ENCODE data around the gene RPLP2.

The RPLP2 gene

DNA sequence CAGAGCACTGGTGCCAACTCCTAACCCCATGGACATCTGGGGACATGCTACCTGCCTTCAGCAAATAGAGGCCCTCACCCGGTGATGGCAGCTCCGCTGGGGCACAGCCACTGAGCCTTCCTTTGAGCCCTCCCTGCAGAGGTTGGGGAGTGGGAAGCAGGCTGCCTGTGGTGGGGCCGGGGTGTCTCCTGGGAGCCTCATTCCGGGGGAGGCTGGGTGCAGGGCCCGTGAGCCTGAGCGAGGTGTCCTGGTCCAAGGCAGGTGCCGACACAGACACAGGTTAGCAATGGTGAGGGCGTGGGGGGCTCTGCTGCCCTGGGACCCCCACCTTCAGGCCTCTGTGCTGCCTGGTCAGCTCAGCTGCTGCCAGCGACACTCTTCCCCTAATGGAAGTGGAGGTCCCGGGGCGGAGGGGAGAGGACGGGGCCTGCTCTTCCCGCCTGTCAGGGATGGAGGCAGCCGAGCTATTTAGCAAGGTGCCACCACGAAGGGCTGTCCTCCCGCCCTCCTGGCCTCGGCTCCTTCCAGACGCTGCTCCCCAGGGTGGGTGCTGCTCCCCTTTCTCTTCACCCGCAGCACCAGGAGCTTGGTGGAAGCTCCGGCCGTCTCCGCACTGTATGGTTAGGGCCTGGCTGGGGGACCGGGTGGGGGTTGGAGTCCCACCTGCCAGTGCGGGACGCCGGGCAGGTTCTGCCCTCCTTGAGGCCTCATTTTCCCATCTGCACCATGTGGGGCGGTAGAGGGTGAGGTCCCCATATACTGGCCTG, 44.1 kb downstream of the RPLP2 start:
- DNase-seq: no peak

DNA sequence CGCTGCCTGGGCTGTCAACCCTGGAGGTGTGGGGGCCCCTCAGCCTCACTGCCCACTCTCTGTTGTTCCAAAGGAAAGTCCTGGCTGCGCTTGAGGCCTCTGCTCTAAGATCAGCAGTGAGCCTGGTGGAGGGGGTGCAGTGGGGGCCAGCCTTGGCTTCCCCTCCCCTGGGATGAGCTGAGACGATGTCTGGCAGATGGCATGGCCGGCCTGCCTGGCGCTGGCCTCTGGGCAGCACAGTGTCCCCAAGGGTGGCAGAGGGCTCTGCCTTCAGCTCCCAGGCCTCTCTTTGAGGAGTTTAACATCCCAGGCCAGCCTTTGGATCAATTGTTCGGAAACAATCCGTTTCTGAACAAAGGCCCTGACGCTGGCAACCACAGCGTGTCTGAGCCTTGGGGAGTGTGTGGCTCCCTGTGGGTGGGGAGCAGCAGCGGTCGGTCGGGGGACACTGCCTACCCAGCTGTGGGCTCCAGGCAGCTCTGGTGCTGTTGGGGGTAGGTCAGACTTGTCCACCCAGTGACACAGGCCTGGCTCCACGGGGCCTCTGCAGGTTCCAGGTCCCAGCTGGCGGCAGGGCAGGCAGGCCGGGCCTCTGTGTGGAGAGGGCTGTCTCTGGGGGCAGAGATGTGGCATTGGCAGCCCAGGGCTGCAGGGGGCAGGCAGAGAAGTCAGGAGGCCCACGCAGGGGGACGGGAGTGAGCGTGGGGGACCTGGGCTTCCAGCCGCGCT, 45.0 kb downstream of the RPLP2 start:
- no peak for DNase-seq

- no peak for DNase-seq
Measured at GRCh38 chr11:855330-855674, 45.5 kb downstream of the RPLP2 start.

DNA sequence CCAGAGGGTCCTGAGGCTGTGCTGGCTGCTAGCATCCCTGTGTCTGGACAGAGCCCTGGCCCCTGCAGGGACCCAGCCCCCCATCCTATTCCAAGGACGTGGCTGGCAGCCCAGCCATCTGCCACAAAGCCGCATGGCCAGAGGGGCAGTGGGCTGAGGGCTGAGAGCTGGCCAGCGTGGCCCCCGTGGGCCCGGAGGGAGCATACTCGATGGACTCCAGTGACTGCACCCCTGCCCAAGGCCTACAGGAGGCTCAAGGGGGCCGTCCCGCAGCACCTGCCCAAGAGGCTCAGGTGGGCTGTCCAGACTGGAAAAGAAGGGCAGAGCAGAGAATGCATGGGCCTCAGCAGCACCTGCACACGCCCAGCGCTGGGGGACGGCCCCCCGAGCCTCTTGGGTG, 46.0 kb downstream of the RPLP2 start:
- DNase-seq: no peak

DNA sequence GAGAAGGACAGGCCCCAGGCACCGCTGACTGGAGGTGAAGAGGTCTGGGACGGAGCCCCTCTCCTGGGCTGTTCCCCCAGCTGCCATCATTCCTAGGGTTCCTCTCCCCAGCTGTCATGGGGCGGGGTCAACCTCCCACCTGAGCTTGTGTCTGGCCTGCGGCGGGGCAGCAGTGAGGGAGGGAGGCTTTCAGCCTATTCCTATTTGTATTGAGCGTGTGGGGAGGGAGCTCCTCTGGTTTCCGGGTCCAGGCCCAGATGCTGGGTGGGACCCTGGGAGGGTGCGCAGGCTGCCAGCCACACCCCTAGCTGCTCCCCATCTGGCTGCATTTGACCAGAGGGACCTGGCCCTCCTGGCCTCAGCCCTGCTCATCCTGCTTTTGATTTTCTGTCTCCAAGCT, 46.6 kb downstream of the RPLP2 start:
- no peak for DNase-seq

DNA sequence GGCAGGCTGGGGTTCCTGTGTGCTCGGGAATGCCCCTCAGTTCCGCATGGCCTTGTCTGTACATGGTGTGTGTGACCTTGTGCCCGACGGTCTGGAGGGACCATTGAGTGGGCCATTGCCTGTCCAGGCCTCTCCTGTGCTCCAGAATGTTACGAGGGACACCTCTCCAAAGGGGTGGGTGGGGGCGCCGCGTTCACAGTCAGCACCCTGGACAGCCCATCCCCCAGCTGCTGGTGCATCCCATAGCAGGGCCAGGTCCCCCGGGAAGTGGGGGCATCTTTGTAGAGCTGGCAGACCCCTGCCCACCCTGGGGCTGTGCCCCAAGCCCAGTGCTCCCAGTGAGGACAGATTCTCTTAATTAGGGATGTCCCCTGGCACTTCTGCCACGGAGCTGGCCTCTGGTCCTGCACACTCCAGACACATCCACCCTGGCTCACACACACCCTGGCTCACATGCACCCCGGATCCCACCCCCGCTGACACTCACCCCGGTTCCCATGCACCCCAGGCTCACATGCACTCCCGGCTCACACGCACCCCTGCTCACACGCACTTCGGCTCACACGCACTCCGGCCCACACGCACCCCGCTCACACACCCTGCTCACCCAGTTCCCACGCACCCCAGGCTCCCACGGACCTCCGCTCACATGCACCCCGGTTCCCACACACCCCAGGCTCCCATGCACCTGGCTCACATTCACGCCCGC, 48.4 kb downstream of the RPLP2 start:
- DNase-seq: no peak

DNA sequence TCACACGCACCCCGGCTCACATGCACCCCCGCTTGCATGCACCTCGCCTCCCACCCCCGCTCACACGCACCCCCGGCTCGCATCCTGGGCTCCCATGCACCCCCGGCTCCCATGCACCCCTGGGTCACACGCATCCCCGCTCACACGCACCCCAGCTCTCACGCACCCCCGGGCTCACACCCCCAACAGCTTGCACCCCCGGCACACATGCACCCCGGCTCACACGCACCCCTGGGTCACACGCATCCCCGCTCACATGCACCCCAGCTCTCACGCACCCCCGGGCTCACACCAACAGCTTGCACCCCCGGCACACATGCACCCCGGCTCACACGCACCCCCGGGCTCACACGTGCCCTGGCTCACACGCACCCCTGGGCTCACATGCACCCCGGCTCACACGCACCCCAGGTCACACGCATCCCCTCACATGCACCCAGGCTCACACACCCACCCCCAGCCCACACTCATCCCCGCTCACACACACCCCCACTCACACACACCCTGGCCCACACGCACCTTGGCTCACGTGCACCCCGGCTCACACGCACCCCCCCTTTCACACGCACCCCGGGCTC, 49.1 kb downstream of the RPLP2 start:
- no peak for DNase-seq

DNA sequence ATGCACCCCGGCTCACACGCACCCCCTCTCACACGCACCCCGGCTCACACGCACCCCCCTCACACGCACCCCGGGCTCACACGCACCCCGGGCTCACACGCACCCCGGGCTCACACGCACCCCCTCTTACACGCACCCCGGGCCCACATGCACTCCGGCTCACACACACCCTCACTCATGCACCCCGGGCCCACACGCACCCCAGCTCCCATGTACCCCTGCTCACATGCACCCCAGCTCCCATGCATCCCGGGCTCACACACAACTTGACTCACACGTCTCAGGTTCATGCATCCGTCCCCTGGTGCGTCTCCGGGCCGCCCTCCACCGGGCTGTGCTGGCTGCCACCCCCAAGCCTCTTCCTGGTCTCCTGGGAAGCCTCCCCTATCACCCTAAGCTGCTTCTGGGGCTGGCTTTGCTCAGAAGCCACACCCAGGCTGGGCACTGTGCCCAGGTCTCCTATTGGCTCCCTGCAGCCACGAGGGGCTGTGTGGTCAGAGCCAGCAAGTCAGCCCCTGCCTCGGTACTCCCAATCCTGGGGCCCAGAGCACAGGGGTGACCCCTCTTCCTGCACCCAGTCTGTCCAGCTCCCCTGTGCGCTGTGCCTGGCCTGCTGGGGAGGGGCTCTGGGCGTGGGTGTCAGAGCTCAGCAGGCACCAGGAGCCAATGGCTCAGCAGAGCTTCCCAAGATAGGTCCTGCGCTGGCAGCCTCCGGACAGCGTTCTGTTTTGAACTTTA, 49.8 kb downstream of the RPLP2 start:
- no peak for DNase-seq

DNA sequence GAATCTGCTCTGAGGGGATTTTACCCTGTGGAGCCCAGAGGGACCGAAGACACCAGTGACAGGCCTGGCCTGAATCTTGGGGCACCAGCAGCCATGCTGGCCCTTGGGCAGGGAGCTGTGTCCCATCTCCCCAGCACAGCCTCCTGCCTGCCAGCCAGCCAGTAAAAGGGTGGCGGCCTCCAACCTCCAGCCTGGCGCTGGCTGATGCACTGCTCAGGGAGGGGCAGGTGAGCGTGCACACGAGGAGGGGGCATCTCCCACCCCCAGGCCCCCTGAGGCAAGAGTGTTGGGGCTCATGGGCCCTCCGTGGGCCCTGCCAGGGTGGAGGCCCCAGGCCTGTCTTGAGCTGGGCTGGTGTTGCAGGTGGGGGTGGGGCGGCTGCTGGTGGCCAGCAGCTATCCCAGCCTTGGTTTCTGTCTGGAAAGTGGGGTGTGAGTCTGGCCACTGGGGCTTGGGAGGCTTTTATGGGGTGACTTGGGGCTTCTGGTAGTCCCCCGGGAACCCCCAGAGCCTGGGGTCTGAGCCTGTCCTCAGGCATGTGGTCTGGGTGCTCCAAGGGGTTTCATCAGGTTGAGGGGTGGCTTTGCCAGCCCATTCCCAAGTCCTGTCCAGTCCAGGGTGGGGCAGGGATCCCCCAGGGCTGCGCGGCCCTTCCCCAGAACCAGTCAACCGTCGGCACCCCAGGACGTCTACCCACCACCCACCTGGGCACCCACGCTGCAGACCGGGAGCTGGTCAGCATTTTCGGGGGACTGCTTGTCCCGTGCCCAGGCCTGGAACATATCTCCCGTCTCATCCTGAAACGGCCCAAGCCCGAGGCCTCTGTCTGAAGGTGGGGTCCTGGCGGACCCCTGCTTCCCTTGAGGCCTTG, 50.7 kb downstream of the RPLP2 start:
- DNase-seq: no peak

GRCh38 chr11:861105-861479, 51.3 kb downstream of the RPLP2 start:
- no peak for DNase-seq

DNA sequence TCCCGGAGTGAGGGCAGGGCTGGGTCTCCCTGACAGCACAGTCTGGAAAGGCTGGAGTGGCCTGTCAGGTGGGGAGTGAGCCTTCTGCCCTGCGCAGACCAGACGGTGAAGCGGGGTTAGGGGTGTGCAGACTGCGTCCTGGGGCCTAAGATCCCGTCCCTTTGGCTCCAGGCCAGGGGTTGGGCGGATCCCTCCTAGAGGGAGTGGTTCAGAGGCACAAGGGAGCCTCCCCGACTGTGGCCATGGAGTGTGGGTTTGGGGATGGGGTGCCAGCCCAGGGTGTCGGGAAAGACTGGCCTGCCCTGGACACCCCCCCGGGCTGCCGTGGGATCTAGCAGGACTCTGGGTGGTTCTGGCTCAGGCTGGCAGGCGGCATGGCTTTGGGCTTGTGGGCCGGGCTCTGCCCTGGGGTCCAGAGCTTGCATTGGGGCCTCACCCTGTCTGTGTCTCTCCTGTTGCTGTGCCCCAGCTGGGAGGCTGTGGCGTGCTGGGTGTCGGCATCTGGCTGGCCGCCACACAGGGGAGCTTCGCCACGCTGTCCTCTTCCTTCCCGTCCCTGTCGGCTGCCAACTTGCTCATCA, 52.4 kb downstream of the RPLP2 start:
- DNase-seq: no peak
